Left colon (tissue), 2 donors: Measurements from ENCODE around the gene CCDC150. TPM values are rescaled to one million over a fixed set of nuclear protein-coding genes. Genes with fewer than 3 reads are reported as not detected.
A peak's percentile ranks its signal among the peaks of the same experiment; 100 is the strongest.
"Not testable (repeated sequence)": the region's sequence is repeated elsewhere in the genome, so short reads cannot be mapped to it uniquely, and the experiment has no call there.

Source experiments
- ATAC-seq: fragments of 200-7000 bp; cut with Tn5 transposase; one replicate; pipeline ENCODE4 v1.9.1; 2020; ENCODE audit warnings: mild to moderate bottlenecking, moderate library complexity
- DNase-seq, 2 donors: peaks; one replicate each; pipeline ENCODE4 v3.0.0-alpha.2; 2020
- intact Hi-C, 2 donors: fragments of 100-400 bp; cut with DNase I in 1 of 2; cut with micrococcal nuclease in 1 of 2; formaldehyde crosslinking; loops; one replicate each; pipeline versions ENCODE4 v1.11.2 to v1.14.0; 2022; cut with DNase I, micrococcal nuclease
- total RNA-seq, 2 donors: library from RNA; stranded (reverse); fragmentation: NEBNext Ultra II Directional; extraction: Animal tissue kit (Norgen Biotek cat#: 25700); gene quantifications; one replicate each; pipeline ENCODE4 v1.2.1, GENCODE V29; 2021
- donor health status: DM: no; HTN: no; CAD: no.
- donor health status: DM: yes; HTN: yes; CAD: no.

Gene CCDC150
- total RNA-seq, 2 donors from 2014 or later, result 1.6 to 5.8 TPM

GRCh38 chr2:196696423-196697079, 57.0 kb downstream of the CCDC150 start:
- DNase-seq, result no peak
- intact Hi-C loops, result no loop called here
- ATAC-seq, result peak; percentile 31

GRCh38 chr2:196697825-196698224, 58.3 kb downstream of the CCDC150 start:
- DNase-seq, result no peak
- no peak for ATAC-seq
- intact Hi-C loops, result no loop called here

GRCh38 chr2:196702641-196703040, 63.1 kb downstream of the CCDC150 start:
- intact Hi-C loops, result no loop called here
- no peak for ATAC-seq
- no peak for DNase-seq

- no peak for ATAC-seq
- no peak for DNase-seq
- intact Hi-C loops, result no loop called here
Observed at GRCh38 chr2:196703695-196704094, 64.2 kb downstream of the CCDC150 start.

- DNase-seq, intact Hi-C loops, ATAC-seq: not testable (repeated sequence)
Observed at GRCh38 chr2:196710056-196710455, 70.5 kb downstream of the CCDC150 start.

GRCh38 chr2:196711625-196712024, 72.1 kb downstream of the CCDC150 start:
- ATAC-seq, result no peak
- intact Hi-C loops, result no loop called here
- DNase-seq, result no peak

GRCh38 chr2:196712867-196713266, 73.4 kb downstream of the CCDC150 start:
- DNase-seq, result no peak
- intact Hi-C loops, result no loop called here
- no peak for ATAC-seq

GRCh38 chr2:196718419-196719109, 79.0 kb downstream of the CCDC150 start:
- DNase-seq (no peak), ATAC-seq (no peak)
- intact Hi-C loops, result no loop called here

- DNase-seq (peak in 1 of 2 donors; percentile 7), ATAC-seq (no peak)
- intact Hi-C loops, result no loop called here
Observed at GRCh38 chr2:196719110-196719872, 79.8 kb downstream of the CCDC150 start.

GRCh38 chr2:196723571-196723970, 84.1 kb downstream of the CCDC150 start:
- DNase-seq, result no peak
- intact Hi-C loops, result no loop called here
- ATAC-seq, result no peak

- DNase-seq (no peak), ATAC-seq (no peak)
- intact Hi-C loops, result no loop called here
Observed at GRCh38 chr2:196725218-196725617, 85.7 kb downstream of the CCDC150 start.

GRCh38 chr2:196725882-196726281, 86.4 kb downstream of the CCDC150 start:
- intact Hi-C loops, result no loop called here
- no peak for ATAC-seq
- no peak for DNase-seq

GRCh38 chr2:196729418-196729817, 89.9 kb downstream of the CCDC150 start:
- intact Hi-C loops, result no loop called here
- DNase-seq, result no peak
- peak; percentile 85 for ATAC-seq

- DNase-seq, intact Hi-C loops, ATAC-seq: not testable (repeated sequence)
Observed at GRCh38 chr2:196736646-196737045, 97.1 kb downstream of the CCDC150 start.

- intact Hi-C loops, result no loop called here
- ATAC-seq (no peak), DNase-seq (no peak)
Observed at GRCh38 chr2:196737046-196737445, 97.5 kb downstream of the CCDC150 start.

- no peak for ATAC-seq
- no peak for DNase-seq
- intact Hi-C loops, result no loop called here
Observed at GRCh38 chr2:196739031-196739430, 99.5 kb downstream of the CCDC150 start.

GRCh38 chr2:196742216-196742615, 102.7 kb downstream of the CCDC150 start:
- ATAC-seq (no peak), DNase-seq (no peak)
- intact Hi-C loops, result no loop called here

GRCh38 chr2:196742685-196743084, 103.2 kb downstream of the CCDC150 start:
- DNase-seq, result no peak
- intact Hi-C loops, result no loop called here
- no peak for ATAC-seq

GRCh38 chr2:196743165-196743564, 103.7 kb downstream of the CCDC150 start:
- DNase-seq (no peak), ATAC-seq (no peak)
- intact Hi-C loops, result no loop called here

GRCh38 chr2:196745711-196746110, 106.2 kb downstream of the CCDC150 start:
- ATAC-seq (no peak), DNase-seq (no peak)
- intact Hi-C loops, result no loop called here
